Pancreas (tissue), 10 donors: ENCODE data around the gene TMEM131. TPM values are rescaled to one million over a fixed set of nuclear protein-coding genes. Genes with fewer than 3 reads are reported as not detected.

ENCODE experiments used
- ATAC-seq, 4 donors: fragments of 200-7000 bp; cut with Tn5 transposase; one replicate each; pipeline versions ENCODE4 v1.8.0 to v1.9.1; 2020; ENCODE audit warnings: mild to moderate bottlenecking in 4 of 4, moderate library complexity in 4 of 4
- DNase-seq, 6 donors: peaks; one replicate each; pipeline ENCODE4 v3.0.0-alpha.2; 2020
- FAIRE-seq: peaks from 2 replicates; lab custom pipeline; 2012; peaks lifted over from hg19 to GRCh38; lab: Jason Lieb, UNC
- H3K27ac ChIP-seq, 4 donors: fragments of 200-600 bp; sonication (generic); 1 replicate in 3 of 4; 2 replicates in 1 of 4; pipeline versions ENCODE4 v1.5.0 to v1.8.0; 2020
- H3K27me3 ChIP-seq, 4 donors: fragments of 200-600 bp; one replicate each; pipeline ENCODE4 v1.8.0; 2021
- H3K36me3 ChIP-seq, 3 donors: fragments of 200-600 bp; sonication (generic) in 1 of 3; one replicate each; pipeline versions ENCODE4 v1.5.0 to v1.8.0; 2020 to 2021
- H3K4me1 ChIP-seq, 3 donors: fragments of 200-600 bp; one replicate each; pipeline ENCODE4 v1.8.0; 2021
- H3K4me3 ChIP-seq, 4 donors: fragments of 200-600 bp; sonication (generic) in 2 of 4; one replicate each; pipeline versions ENCODE4 v1.5.0 to v1.8.0; 2020 to 2021
- H3K9me3 ChIP-seq, 4 donors: fragments of 200-600 bp; one replicate each; pipeline ENCODE4 v1.8.0; 2021
- WGBS, 2 donors: extraction: QIAGEN DNeasy Blood & Tissue Kit; methylation state at CpG; one replicate each; pipeline ENCODE4 v1.1.7; 2013; 5-methylcytosine and 5-hydroxymethylcytosine counted together
- intact Hi-C, 3 donors: fragments of 100-400 bp; cut with DNase I; formaldehyde crosslinking; loops; one replicate each; pipeline versions ENCODE4 v1.11.1 to v1.14.2; 2022
- polyA plus RNA-seq, 2 donors: library from polyadenylated mRNA; stranded (reverse); fragments of 200-250 nt; gene quantifications; one replicate each; pipeline ENCODE4 v1.2.3, GENCODE V29; 2013
- total RNA-seq, 6 donors: library from RNA; stranded (reverse); fragmentation: NEBNext Ultra II Directional in 4 of 6; extraction: Animal tissue kit (Norgen Biotek cat#: 25700) in 4 of 6; gene quantifications; one replicate each; pipeline versions ENCODE4 v1.2.1 to v1.2.4, GENCODE V29; 2021 to 2023
- TF ChIP-seq, protein P1 (sequence below), 4 donors: fragments of 200-600 bp; sonication (generic) in 3 of 4; IDR thresholded peaks; one replicate each; pipeline versions ENCODE4 v1.5.0 to v1.8.0; 2021; ENCODE audit warnings: antibody characterized with exemption in 4 of 4
- donor health status: healthy with polysubstance abuse.
- donor health status: DM: no; HTN: no; CAD: no; lungs with moderate emphysema.
- donor health status: DM: no; HTN: no; CAD: no.
- donor health status: control.
- donor health status: control.
- donor health status: Bipolar disorder and iron deficiency.
- donor health status: DM: yes; HTN: yes; CAD: no.
- donor health status: DM: no; HTN: no; CAD: no.
- donor health status: DM: no; HTN: no; CAD: no.
- donor health status: DM: yes; HTN: yes; CAD: no.

Gene TMEM131
- total and polyA plus RNA-seq, 8 donors: 8.1 to 26.5 (median 19.4) TPM

GRCh38 chr2:97911922-97912575 lies 83.7 kb downstream of the TMEM131 start:
- whole genome bisulfite sequencing, 2 donors: 92 to 95% methylated on average over 1 of the region's 1 CpG
- Histone ChIP-seq H3K4me1 (peaks cover 0 to 8% (median 7%) of the 10 kb centered on the region in 3 donors), H3K36me3 (no peaks in the 10 kb centered on the region), H3K27ac (no peak overlapping the region), H3K9me3 (no peaks in the 10 kb centered on the region), H3K4me3 (no peak overlapping the region), H3K27me3 (no peaks in the 10 kb centered on the region)
- FAIRE-seq (no peak), DNase-seq (no peak), ATAC-seq (peak in 1 of 4 donors; percentile 35)
- intact Hi-C loops: no loop called here
- TF ChIP-seq, protein P1, sequence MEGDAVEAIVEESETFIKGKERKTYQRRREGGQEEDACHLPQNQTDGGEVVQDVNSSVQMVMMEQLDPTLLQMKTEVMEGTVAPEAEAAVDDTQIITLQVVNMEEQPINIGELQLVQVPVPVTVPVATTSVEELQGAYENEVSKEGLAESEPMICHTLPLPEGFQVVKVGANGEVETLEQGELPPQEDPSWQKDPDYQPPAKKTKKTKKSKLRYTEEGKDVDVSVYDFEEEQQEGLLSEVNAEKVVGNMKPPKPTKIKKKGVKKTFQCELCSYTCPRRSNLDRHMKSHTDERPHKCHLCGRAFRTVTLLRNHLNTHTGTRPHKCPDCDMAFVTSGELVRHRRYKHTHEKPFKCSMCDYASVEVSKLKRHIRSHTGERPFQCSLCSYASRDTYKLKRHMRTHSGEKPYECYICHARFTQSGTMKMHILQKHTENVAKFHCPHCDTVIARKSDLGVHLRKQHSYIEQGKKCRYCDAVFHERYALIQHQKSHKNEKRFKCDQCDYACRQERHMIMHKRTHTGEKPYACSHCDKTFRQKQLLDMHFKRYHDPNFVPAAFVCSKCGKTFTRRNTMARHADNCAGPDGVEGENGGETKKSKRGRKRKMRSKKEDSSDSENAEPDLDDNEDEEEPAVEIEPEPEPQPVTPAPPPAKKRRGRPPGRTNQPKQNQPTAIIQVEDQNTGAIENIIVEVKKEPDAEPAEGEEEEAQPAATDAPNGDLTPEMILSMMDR (IDR thresholded peaks at IDR 0.05): no peak

DNA sequence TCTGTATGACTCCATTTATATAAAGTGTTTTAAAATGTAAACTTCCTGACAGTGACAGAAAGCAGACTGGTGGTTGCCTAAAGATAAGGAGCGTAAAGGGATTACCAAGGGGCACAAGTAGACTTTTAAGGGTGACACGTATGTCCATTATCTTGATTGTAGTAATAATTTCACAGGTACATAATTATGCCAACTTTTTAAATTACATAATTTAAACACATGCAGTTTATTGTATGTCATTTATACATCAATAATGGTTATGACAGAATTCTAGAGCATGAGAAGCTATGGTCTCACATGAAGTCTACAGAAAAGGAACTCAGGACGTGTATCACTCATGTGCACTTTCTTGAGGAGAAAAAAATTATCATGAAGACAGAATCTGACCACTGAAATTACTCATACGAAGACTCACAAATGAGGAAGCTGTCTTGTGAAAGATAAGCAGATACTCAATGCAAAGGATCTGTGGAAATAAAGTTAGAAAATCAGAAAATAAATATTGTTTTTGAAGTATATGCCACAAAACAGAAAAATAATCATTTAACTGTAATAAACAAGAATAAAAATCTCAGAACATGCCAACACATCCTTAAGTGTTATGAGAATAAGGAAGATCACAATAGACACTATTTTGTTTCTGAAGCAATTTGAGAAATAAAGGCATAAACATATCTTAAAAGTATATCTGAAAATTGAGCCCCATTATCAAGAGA lies 84.4 kb downstream of the TMEM131 start:
- no peak overlapping the region for H3K4me3 ChIP-seq
- 88 to 91% methylated on average over 4 of the region's 4 CpGs for WGBS, 2 donors
- no peaks in the 10 kb centered on the region for H3K27me3 ChIP-seq
- DNase-seq: no peak
- no peaks in the 10 kb centered on the region for H3K36me3 ChIP-seq
- no peak overlapping the region for H3K27ac ChIP-seq
- intact Hi-C loops: no loop called here
- H3K4me1 ChIP-seq: peaks cover 0 to 8% (median 7%) of the 10 kb centered on the region in 3 donors
- TF ChIP-seq, protein P1 (IDR thresholded peaks at IDR 0.05): no peak
- ATAC-seq: peak in 1 of 4 donors; percentile 27
- no peaks in the 10 kb centered on the region for H3K9me3 ChIP-seq
- FAIRE-seq: no peak

DNA sequence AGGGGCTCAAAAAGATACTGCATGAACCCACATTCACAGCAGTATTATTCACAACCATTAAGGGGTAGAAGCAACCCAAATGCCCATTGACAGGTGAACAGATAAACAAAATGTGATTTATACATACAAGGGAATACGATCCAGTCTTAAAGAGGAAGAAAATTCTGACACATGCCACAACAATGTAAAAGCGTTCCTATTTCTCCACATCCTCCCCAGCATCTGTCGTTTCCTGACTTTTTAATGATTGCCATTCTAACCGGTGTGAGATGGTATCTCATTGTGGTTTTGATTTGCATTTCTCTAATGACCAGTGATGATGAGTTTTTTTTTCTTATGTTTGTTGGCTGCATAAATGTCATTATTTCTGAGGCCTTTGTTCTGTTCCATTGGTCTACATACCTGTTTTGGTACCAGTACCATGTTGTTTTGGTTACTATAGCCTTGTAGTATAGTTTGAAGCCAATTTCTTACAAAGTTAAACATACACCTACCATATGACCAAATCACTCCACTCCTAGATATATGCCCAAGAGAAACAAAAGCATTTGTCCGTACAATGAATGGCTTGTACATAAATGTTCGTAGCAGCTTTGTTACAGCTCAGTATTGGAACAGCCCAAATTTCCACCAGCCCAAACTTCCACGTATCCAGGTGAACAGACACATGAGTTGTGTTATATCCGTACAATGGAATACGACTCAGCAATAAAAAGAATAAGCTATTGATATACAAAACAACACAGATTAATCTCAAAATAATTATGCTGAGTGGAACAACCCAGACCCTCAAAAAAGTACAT lies 85.1 kb downstream of the TMEM131 start:
- DNase-seq: no peak
- H3K9me3 ChIP-seq: no peaks in the 10 kb centered on the region
- WGBS, 2 donors: 93 to 94% methylated on average over 9 of the region's 9 CpGs
- no peak for ATAC-seq
- peaks cover 0 to 8% (median 7%) of the 10 kb centered on the region in 3 donors for H3K4me1 ChIP-seq
- H3K4me3 ChIP-seq: no peak overlapping the region
- FAIRE-seq: no peak
- no peak overlapping the region for H3K27ac ChIP-seq
- TF ChIP-seq, protein P1 (IDR thresholded peaks at IDR 0.05): no peak
- H3K36me3 ChIP-seq: no peaks in the 10 kb centered on the region
- H3K27me3 ChIP-seq: no peaks in the 10 kb centered on the region
- intact Hi-C loops: no loop called here

- no peak for DNase-seq
- H3K9me3 ChIP-seq: no peaks in the 10 kb centered on the region
- H3K4me1 ChIP-seq: peaks cover 0 to 8% (median 7%) of the 10 kb centered on the region in 3 donors
- H3K36me3 ChIP-seq: no peaks in the 10 kb centered on the region
- no peak overlapping the region for H3K4me3 ChIP-seq
- no peak for FAIRE-seq
- 88% methylated on average over 6 of the region's 6 CpGs for WGBS, 2 donors
- H3K27me3 ChIP-seq: no peaks in the 10 kb centered on the region
- no peak overlapping the region for H3K27ac ChIP-seq
- TF ChIP-seq, protein P1 (IDR thresholded peaks at IDR 0.05): no peak
- intact Hi-C loops: no loop called here
- ATAC-seq: no peak
These were observed 87.5 kb downstream of the TMEM131 start for GRCh38 chr2:97908208-97908676.
